ENCODE measurements around the gene NTM.
A peak's percentile ranks its signal among the peaks of the same experiment; 100 is the strongest.

The NTM gene

DNA sequence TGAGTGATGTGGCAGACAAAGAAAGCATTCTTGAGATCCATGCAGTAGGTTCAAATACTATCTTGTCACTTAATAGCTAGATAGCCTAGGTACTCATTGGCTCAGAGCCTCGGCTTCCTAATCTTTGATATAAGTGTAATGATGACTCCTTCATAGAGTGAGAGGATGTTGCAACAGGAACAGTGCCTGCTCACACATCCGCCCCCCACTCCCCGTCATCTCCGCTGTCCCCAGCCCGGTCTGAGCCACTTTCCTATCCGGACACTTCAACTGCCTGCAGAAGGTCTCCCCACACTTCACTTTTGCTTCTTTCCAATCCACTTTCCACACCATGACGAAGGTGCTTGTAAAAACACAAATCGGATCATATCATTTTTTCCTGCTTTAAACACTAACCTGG lies 128.8 kb downstream of the NTM start:
- no peak for DNase-seq (ENCODE audit: low spot score)

DNA sequence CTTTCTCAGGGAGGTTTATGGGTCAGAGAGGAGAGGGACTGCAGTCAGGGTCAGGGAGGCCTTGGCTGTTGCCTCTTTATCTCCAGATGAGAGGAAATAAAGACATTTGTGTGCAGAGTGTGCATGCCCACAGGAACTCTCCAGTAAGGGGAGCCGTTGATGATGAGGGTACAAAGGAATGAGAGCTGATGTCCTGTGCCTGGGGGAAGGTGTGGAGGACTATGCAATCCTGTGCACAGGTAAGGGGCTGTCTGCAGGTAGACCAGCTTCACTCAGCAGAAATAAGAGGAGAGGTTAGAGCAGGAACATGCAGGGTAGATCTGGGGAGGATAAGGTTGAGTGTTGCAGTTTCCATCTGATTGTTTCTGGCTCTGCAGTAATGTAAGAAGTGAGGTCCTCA lies 132.6 kb downstream of the NTM start:
- DNase-seq (ENCODE audit: low spot score), result no peak

DNA sequence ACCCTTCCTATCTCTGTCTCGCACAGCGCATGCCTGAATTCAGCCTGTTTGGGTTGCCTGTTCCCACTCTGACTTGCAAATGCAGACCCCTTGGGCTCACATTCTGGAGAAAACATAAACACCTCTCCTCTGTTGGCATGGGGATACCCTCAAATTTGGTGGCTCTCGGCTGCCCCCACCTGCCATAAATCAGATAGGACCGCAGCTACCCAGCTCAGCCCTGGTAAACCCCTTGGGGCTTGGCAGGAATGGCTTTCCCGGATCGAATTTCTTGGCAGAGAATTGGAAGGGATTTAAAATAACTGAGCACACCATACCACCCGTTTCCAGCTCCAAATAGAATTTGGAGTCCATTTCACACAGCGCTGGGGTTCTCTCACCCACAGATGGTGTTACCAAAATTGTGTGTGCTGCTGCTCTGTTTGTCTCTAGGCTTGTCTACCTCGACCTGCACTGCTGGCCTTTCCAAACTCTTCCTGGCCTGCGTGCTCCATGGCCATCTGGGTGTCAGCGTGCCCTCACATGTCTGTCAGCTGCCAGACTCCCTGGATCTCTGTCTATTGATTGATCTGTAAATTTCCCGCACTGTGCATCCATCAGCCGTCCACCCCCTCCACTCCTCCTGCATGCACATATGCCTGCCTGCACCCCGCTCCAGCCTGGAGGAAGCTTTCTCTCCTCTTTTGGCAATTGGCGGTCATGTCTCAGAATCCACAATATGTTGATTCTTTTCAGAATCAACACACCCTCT lies 134.0 kb downstream of the NTM start:
- peak; percentile 86 for DNase-seq (ENCODE audit: low spot score)

DNA sequence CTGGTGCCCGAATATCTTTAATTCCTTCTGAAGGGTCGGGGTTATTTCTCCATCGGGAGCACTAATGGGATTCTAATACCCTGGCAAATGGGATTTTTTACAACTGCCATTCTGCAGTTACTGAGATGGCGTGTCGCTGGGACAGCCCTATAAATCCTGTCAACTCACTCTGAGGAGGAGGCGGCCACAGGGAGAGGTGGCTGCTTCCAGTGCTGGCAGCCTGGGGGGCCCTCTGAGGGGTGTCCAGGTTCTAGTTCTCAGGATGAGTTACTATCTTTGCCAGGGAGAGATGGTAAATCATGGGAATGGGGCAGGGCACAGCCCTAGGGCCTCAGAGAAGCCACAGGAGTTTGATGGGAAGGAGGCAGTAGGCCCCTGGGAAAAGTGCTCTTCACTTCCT lies 135.9 kb downstream of the NTM start:
- no peak for DNase-seq (ENCODE audit: low spot score)

DNA sequence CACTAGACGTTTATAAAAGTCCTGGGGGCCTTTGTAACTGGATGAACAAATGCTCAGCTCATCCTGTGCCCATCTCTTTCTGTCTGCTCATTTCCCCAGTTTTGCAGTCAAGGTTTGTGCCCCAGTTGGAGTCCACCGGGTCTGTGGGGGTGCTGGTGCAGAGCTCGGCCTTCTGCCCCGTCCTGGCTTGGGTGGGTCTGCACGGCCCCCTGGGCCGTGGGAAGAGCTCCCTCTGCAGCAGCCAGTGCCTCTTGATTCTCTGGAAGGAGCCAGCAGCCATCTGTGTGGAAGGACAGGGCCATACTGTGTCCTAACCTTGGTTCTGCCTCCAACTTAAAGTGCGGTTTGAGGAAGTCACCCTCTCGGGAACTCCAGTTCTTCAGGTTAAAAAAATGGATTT lies 140.2 kb downstream of the NTM start:
- no peak for DNase-seq (ENCODE audit: low spot score)

DNA sequence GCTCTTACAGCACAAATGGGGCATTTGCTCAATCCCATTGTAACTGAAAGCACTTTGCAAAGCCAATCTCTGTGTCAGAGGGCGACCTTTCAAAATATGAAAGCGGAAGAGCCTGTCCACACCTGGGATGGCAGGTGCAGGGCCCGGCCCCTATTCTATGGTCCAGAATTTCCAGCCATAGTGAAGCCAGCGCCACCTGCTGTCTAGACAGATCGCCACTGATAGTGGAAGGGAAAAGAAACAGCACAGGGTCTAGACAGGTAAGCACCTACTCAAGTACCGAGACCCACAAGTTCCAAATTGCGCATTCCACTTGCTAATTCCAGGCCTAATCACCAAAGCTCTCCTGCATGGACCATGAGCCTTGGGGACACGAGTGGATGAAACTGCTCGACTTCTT lies 141.4 kb downstream of the NTM start:
- peak; percentile 67 for DNase-seq (ENCODE audit: low spot score)

DNA sequence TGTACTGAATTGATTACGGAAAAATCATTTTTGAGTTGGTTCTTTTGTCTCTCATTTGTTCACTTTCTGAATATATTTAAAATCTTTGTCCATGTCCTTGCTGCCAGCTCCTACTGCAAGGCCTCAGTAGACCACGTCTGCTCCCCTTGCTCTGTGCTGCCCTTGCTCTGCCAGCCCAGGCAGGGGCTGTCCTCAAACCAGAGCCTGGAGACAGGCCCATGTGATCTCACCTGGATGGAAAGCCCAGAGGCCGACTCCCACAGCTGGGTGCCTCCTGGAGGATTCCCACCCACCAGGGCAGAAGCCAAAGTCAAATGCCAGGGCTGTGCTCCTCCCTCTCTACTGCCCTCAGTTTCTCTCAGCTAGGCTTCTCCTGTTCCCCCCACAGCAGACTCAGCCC lies 141.8 kb downstream of the NTM start:
- DNase-seq (ENCODE audit: low spot score), result no peak

DNA sequence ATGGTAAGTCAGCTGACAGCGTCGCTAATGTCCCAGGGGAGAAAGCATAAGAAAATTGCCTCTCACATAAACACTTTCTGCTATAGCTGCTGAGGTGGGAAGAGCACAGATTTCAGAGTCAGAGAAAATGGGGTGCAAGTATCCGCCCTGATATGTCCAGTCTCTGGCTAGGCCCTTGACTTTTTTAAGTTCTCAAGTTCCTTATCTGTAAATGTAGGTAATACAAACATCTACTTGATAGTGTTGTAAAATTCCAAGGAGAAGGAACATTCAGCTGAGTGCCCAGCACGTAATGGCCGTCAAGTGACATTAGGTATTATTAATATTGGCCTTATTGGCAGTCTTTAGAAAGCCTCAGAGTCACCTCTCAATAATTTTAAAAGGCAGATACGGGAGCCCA lies 143.6 kb downstream of the NTM start:
- no peak for DNase-seq (ENCODE audit: low spot score)

DNA sequence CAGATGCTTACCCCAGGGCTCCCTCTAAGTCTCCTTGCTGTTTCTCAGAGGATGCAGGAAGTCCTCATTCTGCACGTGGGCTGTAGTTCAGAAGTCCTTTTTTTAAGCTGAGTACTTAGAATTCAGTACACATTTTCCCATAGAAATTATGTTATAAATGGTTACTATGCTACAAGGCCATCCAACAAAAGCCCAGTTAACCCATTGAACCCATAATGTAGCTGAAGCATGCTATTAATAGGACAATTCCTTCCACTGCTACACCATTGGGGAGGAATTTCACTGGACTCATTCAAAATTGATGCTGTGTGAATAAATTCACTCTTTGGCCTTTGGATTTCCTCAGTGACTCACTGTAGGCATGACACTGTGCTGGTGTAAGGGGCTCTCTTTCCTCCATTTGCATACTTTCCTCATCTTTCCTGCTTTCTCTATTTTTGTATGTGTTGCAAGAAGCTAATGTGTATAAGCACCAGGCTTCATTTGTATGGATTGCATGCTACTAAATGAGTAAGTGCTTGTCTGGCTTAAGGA lies 148.0 kb downstream of the NTM start:
- no peak for DNase-seq (ENCODE audit: low spot score)

DNA sequence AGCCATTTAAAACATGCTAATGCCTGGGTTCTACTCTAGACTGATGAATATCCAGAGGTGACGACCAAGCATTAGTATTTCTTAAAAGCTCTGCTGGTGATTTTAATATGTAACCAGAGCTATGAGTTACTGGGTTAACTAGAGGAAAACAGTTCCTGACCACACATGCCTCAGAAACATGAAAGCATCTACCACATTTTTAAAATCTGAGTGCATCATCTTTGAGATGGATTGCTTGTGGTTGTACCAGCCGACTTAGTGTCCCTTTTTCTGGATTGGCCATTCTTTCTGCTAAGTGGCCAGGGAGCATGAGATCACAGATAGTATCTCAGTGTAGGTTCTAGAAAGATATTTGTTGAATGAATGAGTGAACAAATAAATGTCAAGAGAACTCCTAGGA lies 152.4 kb downstream of the NTM start:
- no peak for DNase-seq (ENCODE audit: low spot score)

DNA sequence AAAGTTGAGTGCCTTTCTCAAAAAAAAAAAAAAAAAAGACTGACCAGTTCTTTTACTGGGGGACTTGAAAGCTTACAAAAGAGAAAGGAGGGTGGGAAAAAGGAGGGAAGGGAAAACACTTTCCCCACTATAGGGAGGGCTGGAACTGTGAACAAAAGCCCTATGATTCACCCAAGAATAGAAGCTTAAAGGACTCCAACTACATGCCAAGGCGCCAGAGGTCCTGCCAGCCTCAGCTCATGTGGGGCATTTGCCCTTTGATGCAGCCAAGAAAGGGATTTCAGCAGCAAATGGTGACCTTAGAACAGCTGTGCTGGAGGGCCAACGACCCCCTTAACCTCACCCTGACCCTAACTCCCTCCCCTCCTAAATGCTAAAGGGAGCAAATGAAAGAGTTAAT lies 160.0 kb downstream of the NTM start:
- no peak for DNase-seq (ENCODE audit: low spot score)

DNA sequence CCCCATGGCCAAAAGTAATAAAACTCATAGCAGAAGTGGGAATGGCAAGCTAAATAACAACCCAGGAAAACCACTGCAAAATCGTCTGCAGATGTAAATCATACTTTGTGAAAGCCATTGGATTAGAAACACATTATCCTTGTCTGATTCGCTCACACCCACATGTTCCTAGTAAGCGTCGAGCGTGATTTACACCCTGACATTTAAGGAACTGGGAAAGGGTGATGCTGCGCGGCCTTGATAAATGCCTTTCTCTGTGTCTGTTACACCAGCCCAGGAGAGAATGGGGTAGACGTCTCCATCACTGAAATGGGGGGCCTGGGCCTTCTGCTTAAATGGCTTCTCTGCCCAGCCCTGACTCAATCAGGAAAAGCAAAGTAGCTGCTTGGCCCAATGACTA lies 162.7 kb downstream of the NTM start:
- no peak for DNase-seq (ENCODE audit: low spot score)

DNA sequence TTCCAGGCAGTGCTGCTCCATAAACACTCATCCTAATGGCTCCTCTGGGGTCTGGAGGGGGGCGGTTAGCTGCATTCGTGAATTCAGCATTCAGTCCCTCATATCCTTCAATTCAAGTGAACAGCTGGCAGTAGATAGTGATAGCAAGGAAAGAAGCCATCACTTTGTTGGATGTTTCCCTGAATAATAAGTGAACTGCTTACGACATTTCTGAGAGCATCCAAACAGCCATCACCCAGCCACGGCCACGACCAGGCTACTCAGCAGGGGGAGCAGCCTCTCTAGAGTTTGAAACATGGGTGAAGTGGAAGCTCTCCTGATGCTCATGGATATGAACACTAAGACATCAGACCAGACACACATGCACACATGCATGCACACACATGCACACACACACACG lies 163.6 kb downstream of the NTM start:
- no peak for DNase-seq (ENCODE audit: low spot score)

DNA sequence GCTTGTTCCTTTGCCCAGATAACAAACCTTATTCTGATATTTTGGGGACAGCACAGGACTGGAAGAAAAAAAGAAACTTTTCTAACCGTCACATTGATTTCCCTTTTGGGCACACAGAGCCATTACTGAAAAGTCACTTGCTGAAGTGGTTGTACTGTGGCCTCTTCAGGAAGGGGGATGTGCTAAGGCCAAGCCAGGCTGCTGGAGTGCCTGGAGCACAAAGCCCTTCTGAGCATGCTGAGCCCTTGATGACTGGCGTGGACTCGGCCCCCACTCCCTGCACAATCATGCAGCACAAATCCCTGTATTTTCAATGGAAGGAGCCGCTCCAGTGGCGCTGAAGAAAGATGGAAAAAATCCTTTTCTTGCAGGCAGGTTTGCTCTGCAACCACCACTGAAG lies 164.2 kb downstream of the NTM start:
- no peak for DNase-seq (ENCODE audit: low spot score)

DNA sequence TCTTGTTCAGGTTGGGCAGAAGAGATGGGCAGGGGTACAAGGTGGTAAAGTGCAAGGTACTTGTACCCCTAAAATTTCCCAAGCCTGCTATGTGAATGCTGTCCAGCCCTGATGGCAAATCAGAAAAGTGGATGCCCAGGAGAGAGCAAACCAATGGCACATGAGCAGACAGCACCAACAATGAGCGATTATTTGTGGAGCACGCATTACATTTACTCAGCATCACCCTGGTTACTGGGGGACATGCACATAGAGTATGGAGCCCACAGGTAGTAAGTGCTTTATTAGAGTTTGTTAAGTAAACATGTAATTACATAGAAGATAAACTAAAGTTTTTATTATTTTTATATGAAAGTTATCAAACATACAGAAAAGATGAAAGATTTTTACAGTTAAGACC lies 165.7 kb downstream of the NTM start:
- no peak for DNase-seq (ENCODE audit: low spot score)

DNA sequence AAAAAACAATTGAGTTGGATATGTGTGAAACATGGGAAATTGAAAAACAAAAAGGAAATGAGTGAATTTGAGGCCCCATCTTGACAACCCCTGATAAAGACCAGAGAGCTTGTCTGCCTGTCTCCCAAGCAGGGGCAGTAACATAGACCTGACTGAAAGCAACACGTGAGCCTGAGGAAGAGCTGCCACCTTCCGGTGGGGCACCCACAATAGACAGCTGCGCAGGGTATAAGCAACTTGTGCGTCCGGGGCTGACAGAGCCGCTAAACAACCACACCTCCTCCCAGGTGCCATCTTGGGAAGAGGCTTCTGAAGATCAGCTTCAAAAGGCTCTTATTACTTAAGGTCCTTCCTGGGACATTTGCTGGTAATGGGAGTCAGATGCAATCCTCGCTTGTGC lies 166.8 kb downstream of the NTM start:
- DNase-seq (ENCODE audit: low spot score), result no peak

DNA sequence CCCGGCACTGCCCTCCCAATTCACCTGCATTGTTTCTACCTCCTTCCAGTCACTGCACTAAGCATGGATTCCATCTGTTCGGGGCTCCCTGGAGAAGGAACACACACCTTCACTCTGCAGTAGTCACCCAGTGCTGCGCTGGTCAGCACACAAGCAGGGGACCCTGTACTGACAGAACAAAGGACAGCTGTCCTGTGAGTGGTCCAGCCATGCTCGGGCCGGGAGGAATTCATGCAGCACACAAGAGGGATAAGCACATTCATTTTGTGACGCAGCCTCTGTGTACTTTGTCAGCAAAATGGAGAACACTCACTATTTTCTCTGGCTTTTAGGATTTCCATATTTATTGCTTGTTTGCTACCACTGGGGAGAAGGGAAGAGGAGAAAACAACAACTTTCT lies 167.3 kb downstream of the NTM start:
- no peak for DNase-seq (ENCODE audit: low spot score)

DNA sequence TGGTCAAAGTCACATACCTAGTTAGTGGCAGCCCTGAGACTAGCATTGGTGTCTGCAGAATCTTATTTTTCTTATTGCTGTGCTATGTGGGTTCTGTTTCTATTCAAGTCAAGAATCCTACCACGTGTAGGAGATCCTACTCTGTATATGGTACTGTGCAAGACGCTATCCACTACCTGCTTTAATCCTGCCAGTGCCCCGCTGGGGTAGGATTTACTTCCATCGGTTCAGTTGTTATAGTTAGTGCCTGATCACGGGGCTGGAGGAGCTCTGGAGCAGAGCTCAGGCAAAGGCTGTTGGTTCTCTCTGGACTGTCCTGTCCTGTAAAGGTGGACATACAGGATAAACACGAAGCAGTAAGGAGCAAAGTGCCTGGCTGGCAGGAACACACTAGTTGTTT lies 167.9 kb downstream of the NTM start:
- DNase-seq (ENCODE audit: low spot score), result no peak

DNA sequence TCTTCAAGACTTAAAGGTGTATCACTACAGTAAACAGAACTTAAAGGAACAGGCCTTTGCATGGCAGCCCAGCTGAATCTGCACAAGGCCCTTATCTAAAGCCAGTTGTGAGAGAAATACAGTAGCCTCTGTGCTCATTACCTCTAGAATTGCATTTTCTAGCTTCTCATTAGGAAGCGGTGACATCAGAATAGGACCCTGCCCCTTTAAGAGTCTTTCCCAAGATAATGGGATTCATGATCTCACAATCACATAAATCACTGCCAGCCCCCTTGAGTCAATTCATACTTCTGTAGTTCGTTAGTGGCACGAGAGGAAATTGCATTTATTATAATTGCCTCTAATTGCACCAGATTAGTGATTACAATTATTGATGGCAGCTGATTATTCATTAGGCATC lies 170.3 kb downstream of the NTM start:
- no peak for DNase-seq (ENCODE audit: low spot score)

DNA sequence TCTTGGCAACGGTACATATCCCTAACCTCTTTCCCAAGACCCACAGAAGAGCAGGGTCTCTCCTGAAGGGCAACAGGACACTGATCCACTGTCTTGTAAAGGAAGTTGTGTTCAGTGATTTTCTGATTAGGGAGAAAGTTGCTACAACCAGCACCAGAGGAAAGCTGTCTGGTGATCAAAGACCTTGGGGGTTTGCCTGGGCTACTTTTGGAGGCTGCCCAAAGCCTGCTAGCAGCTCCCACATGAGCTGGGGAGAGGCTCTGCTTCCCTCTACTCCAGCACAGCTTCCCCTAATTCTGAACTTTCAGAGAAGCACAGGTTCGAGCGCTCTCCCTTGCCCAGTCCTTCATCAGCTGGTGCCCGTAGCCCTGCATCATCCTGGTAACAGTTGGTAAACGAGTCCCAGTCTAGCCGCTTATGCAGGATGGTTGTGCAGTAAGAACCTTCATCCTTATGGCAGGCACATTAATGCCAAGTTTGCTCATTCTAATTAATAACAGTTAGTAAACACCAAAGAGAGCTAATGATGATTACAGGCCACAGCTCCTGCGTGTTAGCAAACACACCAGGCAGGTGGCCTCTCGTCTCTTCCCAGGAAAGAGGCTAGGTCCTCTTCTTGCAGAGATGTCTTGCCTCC lies 173.1 kb downstream of the NTM start:
- no peak for DNase-seq (ENCODE audit: low spot score)

DNA sequence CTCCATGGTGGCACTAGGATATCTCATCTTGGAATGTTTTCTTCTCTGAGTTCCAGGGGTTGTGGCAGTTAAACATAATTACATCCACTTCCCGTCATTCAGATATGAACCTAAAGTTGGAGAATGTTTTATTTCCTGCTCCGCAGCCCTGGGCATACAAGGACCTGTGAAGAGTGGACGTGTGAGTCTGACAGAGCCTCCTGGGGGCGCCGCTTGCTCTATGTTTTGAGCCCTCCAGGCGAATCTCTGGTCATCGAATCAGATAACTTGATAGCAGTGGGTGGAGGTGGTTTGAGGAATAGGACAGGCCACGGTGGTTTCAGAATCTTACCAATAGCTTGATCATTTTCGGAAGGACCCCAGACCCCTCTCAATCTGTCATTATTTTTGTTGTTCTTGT lies 174.2 kb downstream of the NTM start:
- DNase-seq (ENCODE audit: low spot score), result no peak

DNA sequence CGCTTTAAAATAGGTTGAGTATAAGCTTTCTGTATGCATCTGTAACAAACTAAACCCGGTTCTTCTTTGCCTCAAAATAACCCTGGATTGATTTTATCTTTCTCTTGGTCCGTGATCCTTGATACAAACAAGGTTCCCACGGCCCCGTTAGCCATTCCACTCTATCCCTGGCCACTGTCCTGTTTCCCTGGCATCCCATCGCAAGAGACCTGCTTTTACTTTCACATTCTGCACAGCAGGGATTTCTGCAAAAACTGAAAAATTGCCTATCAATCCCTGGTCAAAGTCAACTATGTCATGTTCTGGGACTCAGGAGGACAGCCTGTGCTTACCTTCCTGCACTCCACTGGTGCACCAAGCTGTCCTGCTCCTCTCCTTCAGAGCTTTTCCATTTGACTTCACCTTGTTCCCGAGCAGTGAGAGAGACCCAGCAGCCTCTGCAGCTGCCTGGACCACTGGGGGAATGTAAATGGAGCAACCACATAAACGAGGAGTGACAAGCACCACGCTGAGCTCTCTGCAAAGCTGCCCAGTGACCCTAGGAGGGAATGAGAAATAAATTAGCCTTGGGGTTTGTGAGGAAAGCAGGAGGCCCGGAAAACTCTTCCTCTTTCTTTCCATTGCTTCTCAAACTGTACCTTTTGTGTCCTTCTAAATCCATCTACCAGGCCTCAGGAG lies 175.9 kb downstream of the NTM start:
- no peak for DNase-seq (ENCODE audit: low spot score)

DNA sequence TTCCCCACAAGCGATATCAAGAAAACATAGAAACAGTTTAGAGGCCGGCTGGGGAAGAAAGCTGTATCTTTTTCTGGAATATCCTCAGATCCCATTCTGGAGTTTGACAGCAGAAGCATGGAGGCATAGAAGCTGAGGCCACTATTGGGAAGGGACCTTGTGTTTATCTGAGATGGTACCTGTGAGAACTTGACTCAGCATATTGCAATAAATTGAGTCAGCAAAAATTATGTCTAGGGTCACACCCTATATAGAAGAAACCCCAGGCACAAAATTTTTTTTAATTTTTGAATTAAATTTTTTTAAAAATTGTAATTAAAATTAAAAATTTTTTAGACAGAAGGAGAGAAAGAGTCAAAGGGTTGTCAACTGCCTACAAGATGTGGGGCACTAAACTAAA lies 178.7 kb downstream of the NTM start:
- DNase-seq (ENCODE audit: low spot score), result no peak
